ENCODE data around the gene ANKDD1B.

- TF ChIP-seq ZNF221 (tag by site-specific recombination; IDR thresholded peaks at IDR 0.05; ENCODE audit: borderline replicate concordance) (no peak), PBX3 (CRISPR knock-in tag; IDR thresholded peaks at IDR 0.05) (no peak), ZNF48 (tag by site-specific recombination; IDR thresholded peaks at IDR 0.05) (no peak), ZNF560 (tag by site-specific recombination; IDR thresholded peaks at IDR 0.05; ENCODE audit: borderline replicate concordance) (no peak), ZNF121 (tag by site-specific recombination; IDR thresholded peaks at IDR 0.05) (no peak), PATZ1 (tag by site-specific recombination; IDR thresholded peaks at IDR 0.05) (no peak), ZNF555 (tag by site-specific recombination; conservative IDR thresholded peaks at IDR 0.05) (no peak), CTCF (tag by site-specific recombination; IDR thresholded peaks at IDR 0.05) (no peak), ZNF24 (tag by site-specific recombination; IDR thresholded peaks at IDR 0.05) (no peak), SETDB1 (IDR thresholded peaks at IDR 0.05; ENCODE audit: insufficient read length, low read length) (no peak), SP2 (tag by site-specific recombination; IDR thresholded peaks at IDR 0.05) (no peak)
- TF ChIP-seq, protein P1, sequence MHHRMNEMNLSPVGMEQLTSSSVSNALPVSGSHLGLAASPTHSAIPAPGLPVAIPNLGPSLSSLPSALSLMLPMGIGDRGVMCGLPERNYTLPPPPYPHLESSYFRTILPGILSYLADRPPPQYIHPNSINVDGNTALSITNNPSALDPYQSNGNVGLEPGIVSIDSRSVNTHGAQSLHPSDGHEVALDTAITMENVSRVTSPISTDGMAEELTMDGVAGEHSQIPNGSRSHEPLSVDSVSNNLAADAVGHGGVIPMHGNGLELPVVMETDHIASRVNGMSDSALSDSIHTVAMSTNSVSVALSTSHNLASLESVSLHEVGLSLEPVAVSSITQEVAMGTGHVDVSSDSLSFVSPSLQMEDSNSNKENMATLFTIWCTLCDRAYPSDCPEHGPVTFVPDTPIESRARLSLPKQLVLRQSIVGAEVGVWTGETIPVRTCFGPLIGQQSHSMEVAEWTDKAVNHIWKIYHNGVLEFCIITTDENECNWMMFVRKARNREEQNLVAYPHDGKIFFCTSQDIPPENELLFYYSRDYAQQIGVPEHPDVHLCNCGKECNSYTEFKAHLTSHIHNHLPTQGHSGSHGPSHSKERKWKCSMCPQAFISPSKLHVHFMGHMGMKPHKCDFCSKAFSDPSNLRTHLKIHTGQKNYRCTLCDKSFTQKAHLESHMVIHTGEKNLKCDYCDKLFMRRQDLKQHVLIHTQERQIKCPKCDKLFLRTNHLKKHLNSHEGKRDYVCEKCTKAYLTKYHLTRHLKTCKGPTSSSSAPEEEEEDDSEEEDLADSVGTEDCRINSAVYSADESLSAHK (tag by site-specific recombination; IDR thresholded peaks at IDR 0.05), result no peak
- TF ChIP-seq, protein P2, sequence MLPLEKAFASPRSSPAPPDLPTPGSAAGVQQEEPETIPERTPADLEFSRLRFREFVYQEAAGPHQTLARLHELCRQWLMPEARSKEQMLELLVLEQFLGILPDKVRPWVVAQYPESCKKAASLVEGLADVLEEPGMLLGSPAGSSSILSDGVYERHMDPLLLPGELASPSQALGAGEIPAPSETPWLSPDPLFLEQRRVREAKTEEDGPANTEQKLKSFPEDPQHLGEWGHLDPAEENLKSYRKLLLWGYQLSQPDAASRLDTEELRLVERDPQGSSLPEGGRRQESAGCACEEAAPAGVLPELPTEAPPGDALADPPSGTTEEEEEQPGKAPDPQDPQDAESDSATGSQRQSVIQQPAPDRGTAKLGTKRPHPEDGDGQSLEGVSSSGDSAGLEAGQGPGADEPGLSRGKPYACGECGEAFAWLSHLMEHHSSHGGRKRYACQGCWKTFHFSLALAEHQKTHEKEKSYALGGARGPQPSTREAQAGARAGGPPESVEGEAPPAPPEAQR (tag by site-specific recombination; IDR thresholded peaks at IDR 0.05), result no peak
Observed at GRCh38 chr5:75660678-75661465, 49.6 kb downstream of the ANKDD1B start.

Data from HEK293 (cell line).